Fibroblast of skin of left biceps (primary cell): ENCODE measurements around the gene LBH.

ENCODE experiments used
- DNase-seq, 2 experiments: peaks; one replicate each; pipeline ENCODE4 v3.0.0-alpha.2; 2013; ENCODE audit warnings: low read depth in 2 of 2

The LBH gene

DNA sequence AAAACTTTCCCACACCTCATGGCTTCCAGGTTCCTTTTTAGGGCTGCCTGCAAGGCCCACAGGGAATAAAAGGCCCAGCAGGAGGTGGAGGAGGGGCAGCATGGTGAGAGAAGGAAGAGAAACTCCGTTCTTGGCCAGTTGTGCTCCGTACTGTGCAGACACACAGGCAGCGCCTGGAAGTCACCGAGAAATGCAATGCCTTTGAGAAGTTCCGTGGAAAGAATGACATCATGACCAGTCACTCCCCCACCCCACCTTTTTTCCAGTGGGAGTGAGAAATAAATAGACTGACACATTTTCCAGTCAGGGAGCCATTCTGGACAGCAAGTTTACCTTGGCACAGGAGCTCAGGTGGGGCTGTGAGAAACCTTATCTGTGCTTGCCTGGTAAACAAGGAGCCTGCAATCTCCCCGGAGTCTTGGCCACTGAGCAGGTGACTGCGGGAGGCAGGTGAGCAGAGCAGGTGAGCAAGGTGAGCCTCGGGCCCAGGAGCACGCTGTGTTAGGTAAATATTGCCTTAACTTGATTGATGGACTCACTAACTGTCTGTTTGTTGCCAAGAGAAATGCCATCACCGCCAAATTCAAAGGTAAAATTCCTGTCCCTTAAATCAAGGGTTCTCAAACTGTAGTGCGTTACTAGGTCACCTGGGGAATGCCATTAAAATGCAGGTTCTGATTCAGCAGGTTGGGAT is 13.5 kb upstream of the LBH start:
- DNase-seq, result no peak

DNA sequence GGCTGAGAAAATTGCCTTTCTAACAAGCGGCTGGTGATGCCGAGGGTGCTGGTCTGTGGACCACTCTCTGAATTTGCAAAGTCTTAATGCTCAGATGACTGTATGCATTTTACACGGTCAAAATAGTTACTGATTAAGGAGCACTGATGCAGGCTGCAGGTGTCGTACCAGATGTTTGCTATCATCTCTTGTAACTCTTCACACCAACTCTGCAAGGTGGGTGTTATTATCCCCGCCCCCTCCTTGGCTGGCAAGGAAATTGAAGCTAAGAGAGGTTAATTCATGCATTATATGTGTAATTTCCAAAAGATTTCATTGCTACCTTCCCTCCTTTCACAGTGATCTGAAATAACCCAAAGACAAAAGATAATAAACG is 13.0 kb upstream of the LBH start:
- DNase-seq, result no peak

GRCh38 chr2:30218814-30219213 is 12.5 kb upstream of the LBH start:
- DNase-seq, result no peak

DNA sequence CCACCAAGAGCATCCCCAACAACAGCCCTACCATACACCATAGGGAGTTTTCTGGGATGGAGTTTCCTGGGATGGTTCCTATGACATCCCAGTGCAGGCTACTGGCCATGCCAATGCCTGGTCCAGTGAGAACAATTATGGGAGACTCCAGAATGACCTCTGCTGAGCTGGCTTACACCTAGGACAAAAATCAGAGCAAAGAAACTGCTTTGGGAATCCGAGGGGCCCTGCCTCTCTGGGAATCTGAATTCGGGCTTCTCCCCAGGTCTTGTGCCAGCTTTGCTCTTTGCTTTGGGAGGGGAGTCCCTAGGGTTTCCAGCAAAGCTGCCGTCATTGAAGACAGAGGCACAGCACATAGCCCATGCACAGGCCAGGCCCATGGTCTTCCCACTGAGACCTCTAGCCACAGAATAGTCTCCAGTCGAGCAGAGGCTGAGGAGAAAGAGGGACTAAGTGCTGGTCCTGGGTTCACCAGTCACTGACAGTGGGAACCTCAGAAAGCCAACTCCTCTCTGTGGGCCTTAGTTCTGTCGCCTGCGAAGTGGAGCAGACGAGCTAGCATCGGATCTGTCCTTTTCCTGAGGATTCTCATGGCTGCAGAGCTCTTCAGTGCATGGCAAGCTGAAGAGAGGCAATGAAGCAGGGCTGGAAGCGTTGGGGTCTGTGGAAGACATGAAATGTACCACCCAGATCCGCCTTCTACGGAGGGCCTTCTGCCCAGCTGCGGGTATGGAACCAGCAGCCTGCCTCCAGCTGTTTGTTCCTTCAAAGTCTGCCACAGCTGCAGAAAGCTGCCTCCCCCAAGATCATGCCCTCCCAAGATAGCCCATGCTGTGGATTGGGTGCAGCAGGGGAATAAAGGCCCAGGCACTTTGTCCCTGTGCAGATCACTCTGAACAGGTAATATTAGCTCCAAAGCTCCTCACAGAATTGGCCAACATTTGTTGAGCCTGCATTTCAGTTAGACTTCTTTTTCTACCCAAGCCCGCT is 11.2 kb upstream of the LBH start:
- DNase-seq, result no peak

- DNase-seq, result no peak
These were observed 9.8 kb upstream of the LBH start for GRCh38 chr2:30221531-30221930.

GRCh38 chr2:30222031-30222430 is 9.3 kb upstream of the LBH start:
- DNase-seq, result no peak

DNA sequence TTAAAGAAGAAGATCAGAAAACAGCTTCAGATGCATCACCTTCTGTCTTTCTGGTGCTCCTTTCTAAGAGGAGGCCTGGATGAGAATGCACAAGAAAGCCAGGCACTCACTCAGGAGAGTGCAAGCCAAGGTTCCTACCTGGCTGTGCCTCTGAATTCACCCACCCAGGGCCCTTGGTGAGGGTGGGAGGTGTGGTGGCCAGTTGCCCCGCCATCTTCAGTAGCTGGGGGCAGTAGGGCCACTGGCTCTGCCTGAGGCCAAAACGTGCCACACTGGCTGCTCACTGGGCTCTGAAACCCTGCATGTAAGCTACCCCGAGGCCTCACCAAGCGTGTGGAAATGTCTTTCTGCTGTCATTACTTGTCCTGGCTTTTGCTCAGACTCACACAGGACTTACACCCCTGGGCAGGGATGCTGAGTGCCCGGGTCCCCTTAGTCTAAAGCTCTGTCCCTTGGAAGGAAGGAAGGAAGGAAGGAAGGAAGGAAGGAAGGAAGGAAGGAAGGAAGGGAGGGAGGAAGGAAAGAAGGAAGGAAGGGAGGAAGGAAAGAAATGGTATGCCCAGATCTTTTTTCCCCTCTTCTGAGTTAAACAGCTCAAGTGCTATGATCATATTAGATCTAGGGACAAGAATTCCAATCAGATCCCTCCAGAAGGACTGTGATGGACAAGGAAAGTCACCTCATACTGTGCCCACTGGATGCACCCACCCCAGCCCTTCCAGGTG is 8.5 kb upstream of the LBH start:
- no peak for DNase-seq

GRCh38 chr2:30223413-30223874 is 7.9 kb upstream of the LBH start:
- no peak for DNase-seq

DNA sequence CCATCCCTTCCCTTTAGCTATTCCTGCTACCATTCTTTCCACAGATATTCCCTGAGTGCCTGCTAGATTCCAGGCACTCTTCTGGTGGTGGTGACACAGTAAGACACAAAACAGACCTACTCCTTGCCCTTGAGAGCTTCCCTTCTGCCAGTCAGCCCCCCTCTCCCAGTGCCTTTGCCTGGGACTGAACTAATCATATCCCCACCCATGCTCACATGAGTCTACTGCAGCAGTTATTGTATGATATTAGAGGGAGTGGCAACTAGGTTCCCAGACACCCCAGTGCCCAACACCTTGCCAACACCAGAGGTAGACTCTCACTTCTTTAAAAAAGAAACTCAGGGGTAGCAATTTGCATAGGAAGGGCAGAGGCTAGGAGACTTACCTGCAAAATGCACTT is 7.2 kb upstream of the LBH start:
- DNase-seq, result no peak

DNA sequence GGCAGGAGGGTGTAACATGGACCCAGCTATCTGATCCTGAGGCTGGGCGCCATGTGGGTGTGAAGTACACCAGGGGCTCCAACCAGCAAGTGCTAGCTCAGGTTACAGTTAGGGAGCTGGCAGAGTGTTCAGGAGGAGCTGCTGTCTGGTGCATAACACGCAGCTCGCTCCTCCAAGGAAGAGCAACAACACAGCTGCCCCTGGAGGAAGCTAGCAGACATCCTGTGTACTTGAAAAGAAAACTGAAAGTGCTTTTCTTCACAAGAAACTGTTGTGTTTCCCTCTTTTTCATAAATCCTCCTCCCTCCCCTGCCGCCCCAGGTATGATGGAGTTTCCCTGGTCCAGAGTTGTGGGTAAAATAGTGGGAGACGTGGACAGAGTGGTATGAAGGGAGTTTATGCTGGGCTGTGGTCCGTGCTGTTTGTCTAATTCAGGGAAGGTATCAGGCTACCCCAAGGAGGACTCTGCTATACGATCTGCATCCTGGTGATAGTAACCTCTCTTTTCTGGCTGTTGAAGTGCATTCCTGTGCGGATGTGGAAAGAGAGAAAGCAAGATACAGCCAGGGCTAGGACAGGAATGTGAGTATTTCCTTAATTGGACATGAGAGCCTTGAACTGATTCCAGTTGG is 6.1 kb upstream of the LBH start:
- peak; percentile 79 to 80 for DNase-seq

DNA sequence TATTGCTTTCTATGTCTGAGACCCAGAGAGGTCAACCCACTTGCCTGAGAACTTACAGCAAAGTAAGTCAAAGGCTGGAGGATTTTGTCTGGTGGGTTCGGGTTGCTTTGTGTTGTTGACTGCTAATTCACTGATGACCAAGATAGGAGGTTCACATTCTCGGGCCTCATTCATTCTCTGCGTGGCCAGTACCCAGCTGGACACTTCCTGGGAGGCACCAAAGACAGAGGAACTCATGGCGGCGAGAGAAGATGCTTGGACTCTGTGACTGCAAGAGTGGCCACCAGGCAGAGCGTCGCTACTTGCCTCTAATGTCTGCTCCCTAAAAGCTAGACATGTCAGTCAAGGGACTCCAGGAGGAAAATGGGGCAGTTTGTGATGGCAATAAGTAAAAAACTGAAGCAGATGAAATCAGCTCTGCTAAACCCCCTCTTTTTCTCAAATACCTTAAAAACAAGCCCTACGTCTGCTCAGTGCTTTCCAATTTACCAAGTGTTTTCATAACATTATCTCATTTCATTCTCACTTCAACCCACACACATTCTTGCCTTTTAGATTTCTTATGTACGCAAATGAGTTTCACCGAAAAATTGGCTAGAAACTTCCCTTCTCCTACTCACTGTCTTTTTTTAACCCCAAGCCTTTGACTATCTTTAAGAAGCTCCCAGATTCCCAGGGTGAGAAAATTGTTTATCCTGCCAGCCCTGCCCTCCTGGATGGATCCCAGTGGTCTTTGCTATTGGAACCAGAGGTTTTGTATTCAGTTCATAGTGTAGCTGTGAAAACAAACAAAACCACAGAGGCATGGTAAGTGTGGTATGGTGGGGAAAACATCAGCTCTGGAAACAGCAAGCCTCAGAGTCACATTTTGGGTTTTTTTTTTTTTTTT is 4.9 kb upstream of the LBH start:
- no peak for DNase-seq

- DNase-seq, result no peak
These were observed 1.7 kb upstream of the LBH start for GRCh38 chr2:30229596-30229995.

DNA sequence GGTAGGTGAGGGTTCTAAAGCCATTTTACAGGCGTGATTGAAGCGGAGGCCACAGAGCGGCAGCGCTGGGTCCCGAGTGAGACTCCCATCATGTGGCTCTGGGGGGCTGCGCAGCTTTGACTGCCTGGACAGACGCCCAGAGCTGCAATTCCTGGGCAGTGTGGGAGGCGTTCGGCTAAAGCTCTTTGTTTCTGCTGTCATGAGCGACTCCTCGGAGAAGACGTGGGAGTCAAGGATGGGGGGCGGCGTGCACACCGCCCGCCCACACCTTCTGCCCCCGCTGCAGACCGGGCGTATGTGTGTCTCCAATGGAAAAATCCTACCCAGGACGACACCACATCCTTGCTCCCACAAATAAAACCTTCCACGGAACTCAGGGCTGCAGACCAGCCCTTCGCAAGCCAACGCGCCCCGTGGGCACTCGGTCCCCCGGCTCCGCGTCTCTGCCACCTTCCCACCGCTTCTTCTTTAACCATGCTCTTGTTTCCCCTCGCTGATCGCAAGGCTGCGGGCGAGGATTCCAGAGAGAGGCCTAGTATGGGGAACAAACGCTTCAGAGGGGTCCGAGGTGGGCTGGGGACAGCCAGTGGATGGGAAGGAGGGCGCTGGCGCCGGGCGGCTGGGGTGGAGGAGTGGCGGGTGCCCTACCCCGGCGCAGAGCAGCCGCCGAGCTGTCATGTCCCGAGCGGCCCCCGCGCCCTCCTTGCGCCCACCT is 680 bp upstream of the LBH start:
- no peak for DNase-seq

GRCh38 chr2:30231996-30232800 is 864 bp downstream of the LBH start:
- DNase-seq, result no peak

DNA sequence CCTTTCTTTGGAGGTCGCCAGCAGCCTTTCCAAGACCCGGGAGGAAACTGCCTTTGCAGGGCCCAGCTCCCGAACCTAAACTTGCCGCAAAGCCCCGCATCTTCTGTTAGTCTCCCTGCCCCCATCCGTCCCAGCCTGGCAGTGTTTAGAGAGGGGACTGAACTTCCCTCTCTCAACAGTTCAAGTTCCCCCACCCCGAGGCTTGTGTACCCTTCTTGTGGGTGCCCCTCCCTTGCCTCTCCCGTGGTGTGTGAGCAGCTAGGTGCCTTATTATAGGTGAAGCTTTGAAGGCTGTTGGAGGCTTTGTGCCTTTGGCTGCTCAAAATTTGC is 1.4 kb downstream of the LBH start:
- no peak for DNase-seq

GRCh38 chr2:30233271-30234009 is 2.1 kb downstream of the LBH start:
- no peak for DNase-seq

GRCh38 chr2:30234180-30234971 is 3.0 kb downstream of the LBH start:
- DNase-seq, result peak in 1 of 2 experiments; percentile 58
